ENCODE measurements around the gene DUSP1.

DUSP1 gene

GRCh38 chr5:172722327-172722815 is 48.6 kb downstream of the DUSP1 start:
- Histone ChIP-seq H3K36me3 (ENCODE audit: insufficient read depth, insufficient read length, low read length) (no peaks in the 10 kb centered on the region), H3K4me1 (ENCODE audit: insufficient read depth, insufficient read length) (no peaks in the 10 kb centered on the region), H3K4me3 (ENCODE audit: insufficient read length, low read depth) (no peak overlapping the region), H3K9ac (ENCODE audit: insufficient read length, low read depth) (no peak overlapping the region), H3K9me3 (ENCODE audit: insufficient read depth, low read length) (no peaks in the 10 kb centered on the region), H3K27me3 (ENCODE audit: insufficient read depth, insufficient read length) (peaks cover 24% of the 10 kb centered on the region)
- DNase-seq (ENCODE audit: low read depth, low spot score): no peak
- TF ChIP-seq ZNF274 (IDR thresholded peaks at IDR 0.05; ENCODE audit: low read depth, low read length) (no peak), YY1 (IDR thresholded peaks at IDR 0.05; ENCODE audit: insufficient read depth, insufficient read length) (no peak), SUZ12 (IDR thresholded peaks at IDR 0.05; ENCODE audit: extremely low read depth, insufficient read depth, insufficient read length) (no peak)

- no peaks in the 10 kb centered on the region for H3K9me3 ChIP-seq (ENCODE audit: insufficient read depth, low read length)
- peaks cover 28% of the 10 kb centered on the region for H3K27me3 ChIP-seq (ENCODE audit: insufficient read depth, insufficient read length)
- no peak overlapping the region for H3K9ac ChIP-seq (ENCODE audit: insufficient read length, low read depth)
- no peak for DNase-seq (ENCODE audit: low read depth, low spot score)
- H3K36me3 ChIP-seq (ENCODE audit: insufficient read depth, insufficient read length, low read length): no peaks in the 10 kb centered on the region
- TF ChIP-seq YY1 (IDR thresholded peaks at IDR 0.05; ENCODE audit: insufficient read depth, insufficient read length) (no peak), ZNF274 (IDR thresholded peaks at IDR 0.05; ENCODE audit: low read depth, low read length) (no peak)
- no peak overlapping the region for H3K4me3 ChIP-seq (ENCODE audit: insufficient read length, low read depth)
- H3K4me1 ChIP-seq (ENCODE audit: insufficient read depth, insufficient read length): no peaks in the 10 kb centered on the region
Measured at GRCh38 chr5:172721455-172722326, 49.3 kb downstream of the DUSP1 start.

- no peak for DNase-seq (ENCODE audit: low read depth, low spot score)
- H3K4me1 ChIP-seq (ENCODE audit: insufficient read depth, insufficient read length): no peaks in the 10 kb centered on the region
- no peaks in the 10 kb centered on the region for H3K36me3 ChIP-seq (ENCODE audit: insufficient read depth, insufficient read length, low read length)
- no peak overlapping the region for H3K9ac ChIP-seq (ENCODE audit: insufficient read length, low read depth)
- no peak overlapping the region for H3K4me3 ChIP-seq (ENCODE audit: insufficient read length, low read depth)
- TF ChIP-seq ZNF274 (IDR thresholded peaks at IDR 0.05; ENCODE audit: low read depth, low read length) (no peak), YY1 (IDR thresholded peaks at IDR 0.05; ENCODE audit: insufficient read depth, insufficient read length) (no peak), SUZ12 (IDR thresholded peaks at IDR 0.05; ENCODE audit: extremely low read depth, insufficient read depth, insufficient read length) (no peak)
- H3K9me3 ChIP-seq (ENCODE audit: insufficient read depth, low read length): no peaks in the 10 kb centered on the region
- peaks cover 28% of the 10 kb centered on the region for H3K27me3 ChIP-seq (ENCODE audit: insufficient read depth, insufficient read length)
Measured at GRCh38 chr5:172720655-172721054, 50.3 kb downstream of the DUSP1 start.

GRCh38 chr5:172719211-172719610 is 51.8 kb downstream of the DUSP1 start:
- Histone ChIP-seq H3K36me3 (ENCODE audit: insufficient read depth, insufficient read length, low read length) (no peaks in the 10 kb centered on the region), H3K4me3 (ENCODE audit: insufficient read length, low read depth) (no peak overlapping the region), H3K9me3 (ENCODE audit: insufficient read depth, low read length) (no peaks in the 10 kb centered on the region), H3K27me3 (ENCODE audit: insufficient read depth, insufficient read length) (peaks cover 28% of the 10 kb centered on the region), H3K9ac (ENCODE audit: insufficient read length, low read depth) (no peak overlapping the region), H3K4me1 (ENCODE audit: insufficient read depth, insufficient read length) (no peaks in the 10 kb centered on the region)
- DNase-seq (ENCODE audit: low read depth, low spot score): no peak
- TF ChIP-seq YY1 (IDR thresholded peaks at IDR 0.05; ENCODE audit: insufficient read depth, insufficient read length): no peak
- no peak for TF ChIP-seq ZNF274 (IDR thresholded peaks at IDR 0.05; ENCODE audit: low read depth, low read length)
- TF ChIP-seq SUZ12 (IDR thresholded peaks at IDR 0.05; ENCODE audit: extremely low read depth, insufficient read depth, insufficient read length): no peak

GRCh38 chr5:172718527-172719114 is 52.4 kb downstream of the DUSP1 start:
- Histone ChIP-seq H3K36me3 (ENCODE audit: insufficient read depth, insufficient read length, low read length) (no peaks in the 10 kb centered on the region), H3K4me1 (ENCODE audit: insufficient read depth, insufficient read length) (no peaks in the 10 kb centered on the region), H3K9me3 (ENCODE audit: insufficient read depth, low read length) (no peaks in the 10 kb centered on the region), H3K9ac (ENCODE audit: insufficient read length, low read depth) (no peak overlapping the region), H3K4me3 (ENCODE audit: insufficient read length, low read depth) (no peak overlapping the region), H3K27me3 (ENCODE audit: insufficient read depth, insufficient read length) (peaks cover 28% of the 10 kb centered on the region)
- DNase-seq (ENCODE audit: low read depth, low spot score): no peak
- TF ChIP-seq YY1 (IDR thresholded peaks at IDR 0.05; ENCODE audit: insufficient read depth, insufficient read length) (no peak), ZNF274 (IDR thresholded peaks at IDR 0.05; ENCODE audit: low read depth, low read length) (no peak), SUZ12 (IDR thresholded peaks at IDR 0.05; ENCODE audit: extremely low read depth, insufficient read depth, insufficient read length) (no peak)

All from NT2/D1 (cell line).